Adrenal gland (tissue), 5 donors: ENCODE measurements around the gene SLC6A4.

Experiments used
- POLR2A ChIP-seq, 2 donors: fragments of 450-650 bp; IDR thresholded peaks; one replicate each; pipeline ENCODE4 v1.6.1; 2017; ENCODE audit warnings: antibody characterized with exemption in 2 of 2, mild to moderate bottlenecking in 2 of 2, moderate library complexity in 1 of 2
- TF ChIP-seq, protein P1 (sequence below), 6 experiments: fragments of 450-650 bp in 4 of 6; fragments of 200-600 bp in 2 of 6; sonication (generic) in 1 of 6; IDR thresholded peaks; 1 replicate in 5 of 6; 2 replicates in 1 of 6; pipeline versions ENCODE4 v1.5.1 to v1.8.0; 2016 to 2021; ENCODE audit warnings: antibody characterized with exemption in 6 of 6, mild to moderate bottlenecking in 2 of 6, moderate library complexity in 1 of 6
- donor health status: DM: no; HTN: no; CAD: no.

DNA sequence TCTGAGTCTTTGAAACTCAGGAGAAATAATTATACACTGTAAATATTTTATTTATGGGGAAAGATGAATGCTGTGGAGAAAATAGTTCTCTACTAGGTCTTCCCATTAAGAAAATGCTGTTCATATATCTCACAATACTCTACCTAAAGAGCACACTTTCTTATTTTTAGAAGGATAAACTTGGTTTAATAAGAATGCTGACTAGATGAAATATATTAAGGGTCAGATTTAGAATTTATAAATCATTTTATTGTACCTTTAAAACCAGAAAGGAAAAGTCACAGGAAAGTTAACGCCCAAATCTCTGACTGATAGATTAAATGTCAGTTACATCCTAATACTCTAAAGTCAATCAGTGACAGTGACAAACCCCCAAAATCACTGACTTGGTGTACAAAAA lies 48.7 kb downstream of the SLC6A4 start:
- TF ChIP-seq, protein P1, sequence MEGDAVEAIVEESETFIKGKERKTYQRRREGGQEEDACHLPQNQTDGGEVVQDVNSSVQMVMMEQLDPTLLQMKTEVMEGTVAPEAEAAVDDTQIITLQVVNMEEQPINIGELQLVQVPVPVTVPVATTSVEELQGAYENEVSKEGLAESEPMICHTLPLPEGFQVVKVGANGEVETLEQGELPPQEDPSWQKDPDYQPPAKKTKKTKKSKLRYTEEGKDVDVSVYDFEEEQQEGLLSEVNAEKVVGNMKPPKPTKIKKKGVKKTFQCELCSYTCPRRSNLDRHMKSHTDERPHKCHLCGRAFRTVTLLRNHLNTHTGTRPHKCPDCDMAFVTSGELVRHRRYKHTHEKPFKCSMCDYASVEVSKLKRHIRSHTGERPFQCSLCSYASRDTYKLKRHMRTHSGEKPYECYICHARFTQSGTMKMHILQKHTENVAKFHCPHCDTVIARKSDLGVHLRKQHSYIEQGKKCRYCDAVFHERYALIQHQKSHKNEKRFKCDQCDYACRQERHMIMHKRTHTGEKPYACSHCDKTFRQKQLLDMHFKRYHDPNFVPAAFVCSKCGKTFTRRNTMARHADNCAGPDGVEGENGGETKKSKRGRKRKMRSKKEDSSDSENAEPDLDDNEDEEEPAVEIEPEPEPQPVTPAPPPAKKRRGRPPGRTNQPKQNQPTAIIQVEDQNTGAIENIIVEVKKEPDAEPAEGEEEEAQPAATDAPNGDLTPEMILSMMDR (IDR thresholded peaks at IDR 0.05) = no peak
- TF ChIP-seq POLR2A (IDR thresholded peaks at IDR 0.05) = no peak
